ENCODE measurements around the gene CORO1A.
"Not testable (repeated sequence)": the region's sequence is repeated elsewhere in the genome, so short reads cannot be mapped to it uniquely, and the experiment has no call there.

CORO1A gene

GRCh38 chr16:30183233-30184095 is at the start of gene CORO1A:
Gene CORO1A (plus strand): TSS chr16:30183602. CDS start chr16:30185210, 1,608 bp downstream.
- peak; percentile 77 for DNase-seq (ENCODE audit: low spot score)

- no peak for DNase-seq (ENCODE audit: low spot score)
Observed at GRCh38 chr16:30136971-30137605, 46.3 kb upstream of the CORO1A start.

- DNase-seq (ENCODE audit: low spot score), result no peak
Observed at GRCh38 chr16:30137897-30138296, 45.5 kb upstream of the CORO1A start.

- no peak for DNase-seq (ENCODE audit: low spot score)
Observed at GRCh38 chr16:30139583-30140481, 43.6 kb upstream of the CORO1A start.

- no peak for DNase-seq (ENCODE audit: low spot score)
Observed at GRCh38 chr16:30141750-30142149, 41.7 kb upstream of the CORO1A start.

- peak; percentile 38 for DNase-seq (ENCODE audit: low spot score)
Observed at GRCh38 chr16:30142672-30143346, 40.6 kb upstream of the CORO1A start.

GRCh38 chr16:30143347-30143702 is 40.1 kb upstream of the CORO1A start:
- DNase-seq (ENCODE audit: low spot score), result no peak

GRCh38 chr16:30144017-30144416 is 39.4 kb upstream of the CORO1A start:
- no peak for DNase-seq (ENCODE audit: low spot score)

GRCh38 chr16:30144917-30145316 is 38.5 kb upstream of the CORO1A start:
- no peak for DNase-seq (ENCODE audit: low spot score)

- no peak for DNase-seq (ENCODE audit: low spot score)
Observed at GRCh38 chr16:30145657-30146056, 37.7 kb upstream of the CORO1A start.

- DNase-seq (ENCODE audit: low spot score), result no peak
Observed at GRCh38 chr16:30147843-30148510, 35.4 kb upstream of the CORO1A start.

- no peak for DNase-seq (ENCODE audit: low spot score)
Observed at GRCh38 chr16:30149250-30149930, 34.0 kb upstream of the CORO1A start.

- no peak for DNase-seq (ENCODE audit: low spot score)
Observed at GRCh38 chr16:30151091-30151490, 32.3 kb upstream of the CORO1A start.

- DNase-seq (ENCODE audit: low spot score), result no peak
Observed at GRCh38 chr16:30152517-30152916, 30.9 kb upstream of the CORO1A start.

GRCh38 chr16:30155188-30155587 is 28.2 kb upstream of the CORO1A start:
- no peak for DNase-seq (ENCODE audit: low spot score)

- no peak for DNase-seq (ENCODE audit: low spot score)
Observed at GRCh38 chr16:30157214-30157613, 26.2 kb upstream of the CORO1A start.

GRCh38 chr16:30163538-30163937 is 19.9 kb upstream of the CORO1A start:
- no peak for DNase-seq (ENCODE audit: low spot score)

- peak; percentile 17 for DNase-seq (ENCODE audit: low spot score)
Observed at GRCh38 chr16:30166202-30166902, 17.1 kb upstream of the CORO1A start.

GRCh38 chr16:30168746-30169145 is 14.7 kb upstream of the CORO1A start:
- not testable (repeated sequence) for DNase-seq (ENCODE audit: low spot score)

- DNase-seq (ENCODE audit: low spot score), result not testable (repeated sequence)
Observed at GRCh38 chr16:30169416-30169815, 14.0 kb upstream of the CORO1A start.
